Progenitor cell of endocrine pancreas (in vitro differentiated cells): ENCODE measurements around the gene VRK1. TPM values are rescaled to one million over a fixed set of nuclear protein-coding genes. Genes with fewer than 3 reads are reported as not detected.

Experiments used
- DNase-seq: peaks from one replicate; pipeline ENCODE4 v3.0.0; 2021; ENCODE audit warnings: low spot score; ENCODE audit not compliant: unreplicated experiment
- H3K27ac Mint-ChIP-seq: 2 replicates; pipeline ENCODE4 v1.8.0; 2021; ENCODE audit warnings: mild to moderate bottlenecking, moderate library complexity, mixed read lengths
- H3K27me3 Mint-ChIP-seq: 2 replicates; pipeline ENCODE4 v1.8.0; 2021; ENCODE audit warnings: mixed read lengths
- H3K36me3 Mint-ChIP-seq: 2 replicates; pipeline ENCODE4 v1.8.0; 2022; ENCODE audit warnings: mixed read lengths; ENCODE audit not compliant: insufficient read depth
- H3K4me1 Mint-ChIP-seq: 2 replicates; pipeline ENCODE4 v1.8.0; 2021; ENCODE audit warnings: low read depth, mixed read lengths
- H3K4me3 Mint-ChIP-seq: 2 replicates; pipeline ENCODE4 v1.8.0; 2021; ENCODE audit warnings: low read depth, mild to moderate bottlenecking, moderate library complexity, mixed read lengths
- H3K9me3 Mint-ChIP-seq: 2 replicates; pipeline ENCODE4 v1.8.0; 2021; ENCODE audit warnings: low read depth, mixed read lengths
- total RNA-seq: library from RNA; stranded (reverse); gene quantifications from 2 replicates; pipeline ENCODE4 v1.2.1, GENCODE V29; 2021
- TF ChIP-seq, protein P1 (sequence below): fragments of 200-600 bp; sonication (generic); IDR thresholded peaks from one replicate; pipeline ENCODE4 v1.5.0; 2021; ENCODE audit warnings: antibody characterized with exemption, mild to moderate bottlenecking; ENCODE audit not compliant: unreplicated experiment

Gene VRK1
- total RNA-seq, 1 donor from 2014 or later: 33.3 TPM

DNA sequence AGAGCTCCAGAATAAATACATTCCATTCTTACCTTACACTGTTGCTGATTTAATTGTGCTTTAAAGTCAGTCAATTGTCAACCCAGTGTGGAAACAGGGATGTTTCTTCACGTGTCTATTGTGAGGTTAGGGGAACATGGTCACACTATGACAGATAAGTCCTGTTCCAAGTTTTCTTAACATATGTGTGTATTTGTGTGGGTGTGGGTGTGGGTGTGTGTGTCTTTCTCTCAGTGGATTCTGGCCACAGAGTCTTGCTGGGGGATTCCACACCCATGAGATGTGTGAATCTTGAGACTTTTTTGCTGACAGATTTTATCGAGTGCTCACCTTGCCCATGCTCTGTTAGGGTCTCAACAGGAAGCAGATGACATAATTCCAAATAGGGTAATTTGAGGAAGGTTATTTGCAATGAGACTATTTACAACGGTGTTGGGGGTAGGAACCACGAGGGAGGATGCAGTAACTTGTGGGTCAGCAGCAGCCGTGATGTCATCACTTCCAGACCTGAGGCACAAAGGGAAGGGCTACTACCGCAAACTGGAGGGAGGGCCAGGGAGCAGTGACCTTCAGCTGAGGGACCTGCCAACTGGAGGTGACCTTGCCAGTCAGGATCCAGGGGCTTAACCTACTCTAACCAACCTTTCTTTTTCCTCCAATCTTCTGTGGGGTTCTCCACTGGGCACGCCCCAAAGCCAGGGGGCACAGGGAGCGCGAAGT is 1.9 kb upstream of the VRK1 start:
- no peak overlapping the region for H3K4me3 Mint-ChIP-seq
- no peaks in the 10 kb centered on the region for H3K9me3 Mint-ChIP-seq
- no peak overlapping the region for H3K27ac Mint-ChIP-seq
- TF ChIP-seq, protein P1, sequence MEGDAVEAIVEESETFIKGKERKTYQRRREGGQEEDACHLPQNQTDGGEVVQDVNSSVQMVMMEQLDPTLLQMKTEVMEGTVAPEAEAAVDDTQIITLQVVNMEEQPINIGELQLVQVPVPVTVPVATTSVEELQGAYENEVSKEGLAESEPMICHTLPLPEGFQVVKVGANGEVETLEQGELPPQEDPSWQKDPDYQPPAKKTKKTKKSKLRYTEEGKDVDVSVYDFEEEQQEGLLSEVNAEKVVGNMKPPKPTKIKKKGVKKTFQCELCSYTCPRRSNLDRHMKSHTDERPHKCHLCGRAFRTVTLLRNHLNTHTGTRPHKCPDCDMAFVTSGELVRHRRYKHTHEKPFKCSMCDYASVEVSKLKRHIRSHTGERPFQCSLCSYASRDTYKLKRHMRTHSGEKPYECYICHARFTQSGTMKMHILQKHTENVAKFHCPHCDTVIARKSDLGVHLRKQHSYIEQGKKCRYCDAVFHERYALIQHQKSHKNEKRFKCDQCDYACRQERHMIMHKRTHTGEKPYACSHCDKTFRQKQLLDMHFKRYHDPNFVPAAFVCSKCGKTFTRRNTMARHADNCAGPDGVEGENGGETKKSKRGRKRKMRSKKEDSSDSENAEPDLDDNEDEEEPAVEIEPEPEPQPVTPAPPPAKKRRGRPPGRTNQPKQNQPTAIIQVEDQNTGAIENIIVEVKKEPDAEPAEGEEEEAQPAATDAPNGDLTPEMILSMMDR: no peak
- H3K36me3 Mint-ChIP-seq: no peaks in the 10 kb centered on the region
- no peak for DNase-seq
- peaks cover 25% of the 10 kb centered on the region for H3K4me1 Mint-ChIP-seq
- no peaks in the 10 kb centered on the region for H3K27me3 Mint-ChIP-seq

DNA sequence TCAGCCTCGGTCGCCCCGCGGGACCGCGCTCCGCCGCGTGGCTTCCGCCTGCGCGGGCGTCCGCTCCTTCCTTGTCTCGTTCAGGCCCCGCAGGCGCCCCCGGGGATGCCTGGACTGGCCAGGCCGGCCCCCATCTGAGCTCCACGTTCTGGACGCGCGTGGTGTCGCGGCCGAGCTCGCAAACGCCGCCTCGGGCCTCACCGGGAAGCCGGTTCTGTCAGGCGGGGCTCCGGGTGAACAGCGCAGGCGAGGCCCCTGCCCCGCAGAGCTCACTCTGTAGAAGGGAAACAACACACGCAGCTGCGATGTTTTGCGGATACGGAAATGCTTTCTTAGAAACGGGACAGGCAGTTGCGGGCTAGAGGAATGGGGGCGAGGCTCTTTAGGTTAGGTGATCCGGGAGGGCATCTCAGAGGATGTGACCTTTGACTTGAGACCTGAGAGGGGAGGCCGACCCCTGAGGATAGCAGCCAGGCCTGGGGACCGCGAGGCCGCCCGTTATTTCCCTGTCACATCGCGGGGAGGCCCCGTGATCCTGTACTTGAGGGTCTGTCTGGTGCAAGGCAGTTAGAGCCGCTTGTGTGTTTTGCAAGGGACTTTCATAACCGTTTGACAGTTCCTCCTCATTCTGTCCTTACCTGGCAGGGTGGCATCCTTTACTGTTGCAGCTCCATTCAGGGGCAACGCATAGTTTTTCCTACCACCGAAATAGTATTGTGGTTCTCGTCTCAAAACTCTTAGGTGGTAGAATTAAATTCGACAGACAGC is 584 bp downstream of the VRK1 start:
- no peaks in the 10 kb centered on the region for H3K27me3 Mint-ChIP-seq
- H3K4me3 Mint-ChIP-seq: peak overlapping the region; percentile 86
- no peaks in the 10 kb centered on the region for H3K36me3 Mint-ChIP-seq
- peak; percentile 10 for DNase-seq
- no peaks in the 10 kb centered on the region for H3K9me3 Mint-ChIP-seq
- TF ChIP-seq, protein P1: no peak
- H3K27ac Mint-ChIP-seq: peak overlapping the region; percentile 85
- H3K4me1 Mint-ChIP-seq: peaks cover 15% of the 10 kb centered on the region

DNA sequence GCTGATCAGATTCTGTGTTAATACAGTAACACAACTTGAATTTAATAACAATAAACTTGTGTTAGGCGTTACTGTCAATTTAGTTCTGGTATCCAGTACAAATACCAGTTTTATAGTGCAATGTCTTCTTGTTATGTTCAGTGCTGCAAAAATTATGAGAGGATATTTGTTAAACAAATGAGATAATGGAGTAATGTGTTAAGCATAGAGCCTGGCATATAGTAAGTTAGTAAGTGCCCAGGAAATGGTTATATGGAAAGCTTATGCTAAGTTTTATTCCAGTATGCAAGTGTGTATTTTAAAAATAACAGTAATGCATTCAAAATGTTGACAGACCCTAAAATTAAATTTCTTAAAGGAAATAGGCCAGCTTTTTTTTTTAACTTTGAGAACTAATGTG is 1.8 kb downstream of the VRK1 start:
- DNase-seq: no peak
- H3K4me1 Mint-ChIP-seq: peaks cover 13% of the 10 kb centered on the region
- H3K36me3 Mint-ChIP-seq: no peaks in the 10 kb centered on the region
- TF ChIP-seq, protein P1: no peak
- no peaks in the 10 kb centered on the region for H3K9me3 Mint-ChIP-seq
- no peak overlapping the region for H3K27ac Mint-ChIP-seq
- peak overlapping the region; percentile 86 for H3K4me3 Mint-ChIP-seq
- no peaks in the 10 kb centered on the region for H3K27me3 Mint-ChIP-seq

DNA sequence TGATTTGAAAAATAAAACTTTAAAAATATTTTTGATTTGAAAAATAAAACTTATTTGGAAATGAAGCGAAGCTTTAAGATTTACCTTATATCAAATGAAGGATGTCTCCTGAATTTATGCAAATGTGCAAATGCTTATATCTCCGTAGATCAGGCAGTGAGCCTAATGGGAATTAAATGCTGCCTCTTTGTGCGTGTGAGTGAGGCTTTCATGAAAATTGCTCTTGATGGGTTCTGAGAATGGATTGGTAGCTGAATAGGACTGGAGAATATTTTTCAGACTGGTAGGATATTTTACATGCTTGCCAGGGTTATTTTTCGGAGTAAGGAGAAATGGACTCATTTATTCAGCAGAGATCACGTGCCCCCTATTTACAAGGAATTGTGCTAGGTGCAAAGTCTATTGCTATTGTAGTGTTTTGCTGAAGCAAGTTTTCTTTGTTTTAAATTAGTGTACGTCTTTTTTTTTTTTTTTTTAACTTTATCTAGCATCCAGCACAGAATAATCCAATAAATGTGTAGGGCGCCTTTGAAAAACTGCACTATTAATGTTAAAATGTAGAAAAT is 2.4 kb downstream of the VRK1 start:
- DNase-seq: no peak
- no peaks in the 10 kb centered on the region for H3K9me3 Mint-ChIP-seq
- TF ChIP-seq, protein P1: no peak
- no peaks in the 10 kb centered on the region for H3K36me3 Mint-ChIP-seq
- no peaks in the 10 kb centered on the region for H3K27me3 Mint-ChIP-seq
- H3K27ac Mint-ChIP-seq: no peak overlapping the region
- H3K4me3 Mint-ChIP-seq: no peak overlapping the region
- H3K4me1 Mint-ChIP-seq: peaks cover 13% of the 10 kb centered on the region

DNA sequence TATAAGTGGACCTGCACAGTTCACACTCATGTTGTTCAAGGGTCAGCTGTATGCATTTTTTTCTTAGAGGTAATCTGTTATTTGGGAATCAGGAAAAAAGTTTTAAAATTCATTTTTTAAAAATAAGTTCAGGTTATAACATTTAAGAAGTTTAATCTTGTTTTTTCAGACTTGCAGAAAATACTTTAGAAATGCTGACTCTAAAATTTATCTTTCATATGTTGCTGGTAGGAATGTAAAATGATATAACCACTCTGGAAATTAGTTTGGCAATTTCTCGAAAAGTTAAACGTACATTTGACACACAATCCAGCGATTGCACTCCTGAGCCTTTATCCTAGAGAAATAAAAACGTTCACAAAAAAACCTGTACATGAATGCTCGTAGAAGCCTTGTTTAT is 4.7 kb downstream of the VRK1 start:
- H3K27ac Mint-ChIP-seq: no peak overlapping the region
- no peak overlapping the region for H3K4me3 Mint-ChIP-seq
- TF ChIP-seq, protein P1: no peak
- H3K9me3 Mint-ChIP-seq: no peaks in the 10 kb centered on the region
- no peaks in the 10 kb centered on the region for H3K36me3 Mint-ChIP-seq
- peaks cover 16% of the 10 kb centered on the region for H3K4me1 Mint-ChIP-seq
- H3K27me3 Mint-ChIP-seq: no peaks in the 10 kb centered on the region
- no peak for DNase-seq
